ENCODE results near the gene RAB3IL1. TPM values are rescaled to one million over a fixed set of nuclear protein-coding genes. Genes with fewer than 3 reads are reported as not detected.

The RAB3IL1 gene
- total and polyA plus RNA-seq, 2 of the 13 experiments (the other 11 are each of a cell fraction or from before 2014, with no cell fraction given): 1.2 to 2.0 TPM

DNA sequence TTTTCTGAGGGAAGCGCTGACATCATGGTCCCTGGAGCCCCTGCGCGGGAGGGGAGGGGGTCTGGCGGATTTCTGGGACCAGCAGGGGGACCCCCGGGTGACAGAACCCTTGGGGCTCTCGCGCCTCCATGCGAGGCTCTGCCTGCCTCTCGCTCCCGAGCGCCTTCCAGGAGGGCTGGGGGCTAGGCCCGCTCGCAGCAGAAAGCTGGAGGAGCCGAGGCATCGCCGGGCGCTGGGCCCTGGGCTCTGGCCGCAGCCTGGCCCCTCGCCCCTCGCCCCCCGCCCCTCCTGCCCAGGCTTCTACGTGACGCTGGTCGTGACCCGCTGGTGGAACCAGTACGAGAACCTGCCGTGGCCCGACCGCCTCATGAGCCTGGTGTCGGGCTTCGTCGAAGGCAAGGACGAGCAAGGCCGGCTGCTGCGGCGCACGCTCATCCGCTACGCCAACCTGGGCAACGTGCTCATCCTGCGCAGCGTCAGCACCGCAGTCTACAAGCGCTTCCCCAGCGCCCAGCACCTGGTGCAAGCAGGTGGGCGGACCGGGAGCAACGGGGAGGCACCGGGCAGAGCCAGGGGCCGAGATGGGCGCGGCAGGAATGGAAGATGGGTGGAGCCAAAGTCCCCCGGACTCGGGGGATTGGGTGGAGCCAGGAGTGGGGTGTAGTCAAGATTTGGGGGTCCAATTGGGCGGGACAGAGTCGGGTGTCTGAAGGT, 38.2 kb upstream of the RAB3IL1 start:
- H3K36me3 ChIP-seq (replicated peaks in 1 of 2; ENCODE audit: control insufficient read depth in 1 of 2, insufficient read depth in 2 of 2, low read length in 2 of 2): no peaks in the 10 kb centered on the region
- intact Hi-C loops (cut with micrococcal nuclease; ENCODE audit: unreplicated experiment) (no loop called here), in situ Hi-C loops (cut with HindIII; ENCODE audit: extremely low pct_ligation_motif_present, low pct_unique_long_range_greater_than_20kb) (no loop called here)
- ATAC-seq: no peak
- H3K27ac ChIP-seq (ENCODE audit: extremely low read length, insufficient read depth, low read length): no peak overlapping the region
- no peak overlapping the region for H3K9ac ChIP-seq (ENCODE audit: insufficient read depth, low read depth, low read length)
- H4K20me1 ChIP-seq (ENCODE audit: insufficient read depth, low read length): no peaks in the 10 kb centered on the region
- FAIRE-seq: no peak
- no peaks in the 10 kb centered on the region for H3K9me3 ChIP-seq (ENCODE audit: low read length)
- ChIA-PET POLR2A (interaction anchor here (0.8 to 10.3 kb wide), 11 partner anchors 8 to 168 kb away, joined by 3 to 138 read pairs (median 4); partner anchors contain the start of gene FTH1), CTCF (ENCODE audit: low intra/inter-chr PET ratio, low total read pairs) (interaction anchor here (1.2 kb wide), 1 partner anchor 127 kb away, joined by 3 read pairs; no protein-coding TSS in a partner anchor)
- no peaks in the 10 kb centered on the region for H3K79me2 ChIP-seq (ENCODE audit: insufficient read depth, low read length)
- H2AFZ ChIP-seq (ENCODE audit: low read length): no peak overlapping the region
- DNase-seq (ENCODE audit: low spot score): no peak
- no TSS peak for BruUV-seq (replicated peaks)
- WGBS (ENCODE audit: low lambda C conversion rate): 87% methylated on average over 33 of the region's 56 CpGs
- peak overlapping the region; percentile 62 for H3K4me2 ChIP-seq (ENCODE audit: low read depth, low read length)
- no peaks in the 10 kb centered on the region for H3K27me3 ChIP-seq (ENCODE audit: control insufficient read depth in 1 of 2, insufficient read depth in 2 of 2, low read length in 2 of 2)
- peaks cover 17% of the 10 kb centered on the region for H3K4me1 ChIP-seq (ENCODE audit: insufficient read depth, low read length)
- H3K4me3 ChIP-seq (replicated peaks in 1 of 3; ENCODE audit: insufficient read depth in 1 of 3, low read depth in 2 of 3, low read length in 3 of 3): peak overlapping the region in 2 of 3 experiments; percentile 2 to 56; a peak in 2 of 6 replicates
- TF ChIP-seq CHD2 (IDR thresholded peaks at IDR 0.05; ENCODE audit: low read depth, low read length) (no peak), GMEB2 (CRISPR knock-in tag; IDR thresholded peaks at IDR 0.05; ENCODE audit: low read depth) (no peak), SUZ12 (IDR thresholded peaks at IDR 0.05; ENCODE audit: low read depth, low read length) (no peak), ZNF777 (CRISPR knock-in tag; IDR thresholded peaks at IDR 0.05) (no peak), THRA (CRISPR knock-in tag; IDR thresholded peaks at IDR 0.05; ENCODE audit: borderline replicate concordance) (no peak), ZFP90 (CRISPR knock-in tag; IDR thresholded peaks at IDR 0.05; ENCODE audit: borderline replicate concordance) (no peak), ZUFSP (CRISPR knock-in tag; IDR thresholded peaks at IDR 0.05; ENCODE audit: borderline replicate concordance) (no peak), MTA3 (CRISPR knock-in tag; IDR thresholded peaks at IDR 0.05) (no peak), IKZF4 (CRISPR knock-in tag; IDR thresholded peaks at IDR 0.05; ENCODE audit: borderline replicate concordance, low read depth, not compliant biosample characterization) (no peak), HMG20A (CRISPR knock-in tag; IDR thresholded peaks at IDR 0.05; ENCODE audit: borderline replicate concordance) (no peak), HNRNPH1 (optimal IDR thresholded peaks at IDR 0.05; ENCODE audit: low read depth, low read length) (no peak), ZNF569 (CRISPR knock-in tag; IDR thresholded peaks at IDR 0.05; ENCODE audit: borderline replicate concordance) (no peak), ZNF841 (CRISPR knock-in tag; IDR thresholded peaks at IDR 0.05; ENCODE audit: borderline replicate concordance) (no peak), ZBTB25 (CRISPR knock-in tag; IDR thresholded peaks at IDR 0.05) (no peak)
- TF ChIP-seq, protein P1, sequence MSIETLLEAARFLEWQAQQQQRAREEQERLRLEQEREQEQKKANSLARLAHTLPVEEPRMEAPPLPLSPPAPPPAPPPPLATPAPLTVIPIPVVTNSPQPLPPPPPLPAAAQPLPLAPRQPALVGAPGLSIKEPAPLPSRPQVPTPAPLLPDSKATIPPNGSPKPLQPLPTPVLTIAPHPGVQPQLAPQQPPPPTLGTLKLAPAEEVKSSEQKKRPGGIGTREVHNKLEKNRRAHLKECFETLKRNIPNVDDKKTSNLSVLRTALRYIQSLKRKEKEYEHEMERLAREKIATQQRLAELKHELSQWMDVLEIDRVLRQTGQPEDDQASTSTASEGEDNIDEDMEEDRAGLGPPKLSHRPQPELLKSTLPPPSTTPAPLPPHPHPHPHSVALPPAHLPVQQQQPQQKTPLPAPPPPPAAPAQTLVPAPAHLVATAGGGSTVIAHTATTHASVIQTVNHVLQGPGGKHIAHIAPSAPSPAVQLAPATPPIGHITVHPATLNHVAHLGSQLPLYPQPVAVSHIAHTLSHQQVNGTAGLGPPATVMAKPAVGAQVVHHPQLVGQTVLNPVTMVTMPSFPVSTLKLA (IDR thresholded peaks at IDR 0.05): no peak
